GM18498 (cell line): ENCODE data around the gene ZFAND6.
"Not testable (repeated sequence)": the region's sequence is repeated elsewhere in the genome, so short reads cannot be mapped to it uniquely, and the experiment has no call there.

Experiments
- ATAC-seq: cut with Tn5 transposase; IDR thresholded peaks from one replicate; pipeline ENCODE4 v1.9.1; 2021; ENCODE audit warnings: mild to moderate bottlenecking, moderate library complexity; ENCODE audit not compliant: unreplicated experiment

The ZFAND6 gene

DNA sequence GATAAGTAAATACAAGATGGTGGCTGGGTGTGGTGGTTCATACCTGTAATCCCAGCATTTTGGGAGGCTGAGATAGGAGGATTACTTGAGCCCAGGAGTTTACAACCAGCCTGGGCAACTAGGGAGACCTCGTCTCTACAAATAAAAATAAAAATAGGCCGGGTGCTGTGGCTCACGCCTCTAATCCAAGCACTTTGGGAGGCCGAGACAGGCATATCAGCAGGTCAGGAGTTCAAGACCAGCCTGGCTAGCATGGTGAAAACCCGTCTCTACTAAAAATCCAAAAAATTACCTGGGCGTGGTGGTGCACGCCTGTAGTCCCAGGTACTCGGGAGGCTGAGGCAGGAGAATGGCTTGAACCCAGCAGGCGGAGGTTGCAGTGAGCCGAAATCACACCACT lies 14.3 kb upstream of the ZFAND6 start:
- ATAC-seq = not testable (repeated sequence)

DNA sequence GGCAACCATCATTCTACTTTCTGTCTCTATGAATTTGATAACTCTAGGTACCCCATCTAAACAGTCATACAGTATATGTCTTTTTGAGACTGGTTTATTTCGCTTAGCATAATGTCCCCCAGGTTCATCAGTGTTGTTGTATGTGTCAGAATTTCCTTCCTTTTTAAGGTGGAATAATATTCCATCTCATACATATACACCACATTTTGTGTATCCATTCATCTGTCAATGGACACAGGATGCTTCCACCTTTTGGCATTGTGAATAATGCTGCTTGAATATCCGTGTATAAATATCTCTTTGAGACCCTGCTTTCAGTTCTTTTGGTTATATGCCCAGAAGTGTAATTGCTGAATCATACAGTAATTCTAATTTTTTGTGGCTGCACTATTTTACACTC lies 10.4 kb upstream of the ZFAND6 start:
- no peak for ATAC-seq

- ATAC-seq = no peak
Measured at GRCh38 chr15:80052597-80053304, 6.7 kb upstream of the ZFAND6 start.

- ATAC-seq = no peak
Measured at GRCh38 chr15:80055933-80056332, 3.5 kb upstream of the ZFAND6 start.

- no peak for ATAC-seq
Measured at GRCh38 chr15:80058044-80058443, 1.4 kb upstream of the ZFAND6 start.

GRCh38 chr15:80059786-80060355 lies 395 bp downstream of the ZFAND6 start:
- ATAC-seq = peak; percentile 58

DNA sequence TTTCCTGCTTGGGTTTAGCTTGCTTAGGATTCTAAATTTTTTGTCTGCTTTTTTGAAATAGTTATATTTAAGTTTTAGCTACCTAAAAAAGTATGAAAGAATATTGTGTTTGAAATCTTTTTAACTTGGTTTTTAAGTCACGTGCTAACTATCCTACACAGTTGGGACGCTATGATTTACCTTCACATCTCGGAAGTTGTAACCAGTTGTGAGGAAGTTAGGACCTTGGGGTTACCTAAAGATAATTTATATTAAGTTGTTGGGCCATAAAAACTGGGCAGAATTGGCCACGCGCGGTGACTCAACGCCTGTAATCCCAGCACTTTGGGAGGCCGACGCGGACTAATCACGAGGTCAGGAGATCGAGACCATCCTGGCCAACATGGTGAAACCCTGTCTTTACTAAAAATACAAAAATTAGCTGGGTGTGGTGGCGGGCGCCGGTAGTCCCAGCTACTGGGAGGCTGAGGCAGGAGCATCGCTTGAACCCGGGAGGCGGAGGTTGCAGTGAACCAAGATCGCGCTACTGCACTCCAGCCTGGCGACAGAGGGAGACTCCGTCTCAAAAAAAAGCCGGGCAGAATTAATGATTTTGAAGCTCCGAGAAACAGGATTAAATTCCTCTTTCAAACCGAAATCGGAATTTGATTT lies 1.0 kb downstream of the ZFAND6 start:
- no peak for ATAC-seq

DNA sequence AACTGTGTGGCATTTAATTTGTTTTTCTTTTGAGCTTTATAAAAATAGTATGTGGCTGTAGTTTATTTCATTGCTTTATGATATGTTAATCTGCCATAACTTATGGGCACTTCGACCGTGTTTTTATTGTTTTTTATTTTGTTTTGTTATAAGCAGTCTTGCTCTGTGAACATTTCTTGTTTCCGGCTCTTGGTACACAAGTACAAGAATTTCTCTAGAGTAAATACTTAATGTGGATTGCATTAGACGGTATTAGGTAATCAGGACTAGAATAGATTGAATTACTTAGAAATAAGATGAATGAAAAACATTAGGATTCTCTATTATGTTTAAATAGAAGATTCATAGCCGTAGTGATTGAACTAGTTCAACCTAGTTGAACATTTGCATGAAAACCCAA lies 2.1 kb downstream of the ZFAND6 start:
- no peak for ATAC-seq

- no peak for ATAC-seq
Measured at GRCh38 chr15:80066912-80067311, 7.4 kb downstream of the ZFAND6 start.

GRCh38 chr15:80068578-80068977 lies 9.1 kb downstream of the ZFAND6 start:
- no peak for ATAC-seq

GRCh38 chr15:80070840-80071239 lies 11.4 kb downstream of the ZFAND6 start:
- no peak for ATAC-seq

DNA sequence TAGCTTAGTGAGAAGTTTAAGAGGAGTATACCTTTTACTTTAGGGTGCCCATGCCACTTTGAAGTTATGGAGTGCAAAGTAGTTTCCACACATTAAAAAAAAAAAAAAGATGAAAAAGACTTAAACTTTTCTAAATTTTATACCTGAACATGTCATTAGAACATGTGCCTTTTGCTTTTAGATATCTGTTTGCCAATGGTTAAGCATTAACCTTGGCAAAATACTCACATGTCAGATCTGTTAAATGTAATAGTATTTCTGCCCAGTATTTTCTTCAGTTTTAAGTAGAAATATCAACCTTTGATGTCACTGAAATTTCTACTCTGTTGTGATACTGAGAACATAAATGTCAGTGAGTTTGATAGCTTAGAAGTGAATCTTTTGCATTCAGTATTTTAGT lies 12.2 kb downstream of the ZFAND6 start:
- no peak for ATAC-seq

- ATAC-seq = peak; percentile 72
Measured at GRCh38 chr15:80072285-80072994, 13.0 kb downstream of the ZFAND6 start.

DNA sequence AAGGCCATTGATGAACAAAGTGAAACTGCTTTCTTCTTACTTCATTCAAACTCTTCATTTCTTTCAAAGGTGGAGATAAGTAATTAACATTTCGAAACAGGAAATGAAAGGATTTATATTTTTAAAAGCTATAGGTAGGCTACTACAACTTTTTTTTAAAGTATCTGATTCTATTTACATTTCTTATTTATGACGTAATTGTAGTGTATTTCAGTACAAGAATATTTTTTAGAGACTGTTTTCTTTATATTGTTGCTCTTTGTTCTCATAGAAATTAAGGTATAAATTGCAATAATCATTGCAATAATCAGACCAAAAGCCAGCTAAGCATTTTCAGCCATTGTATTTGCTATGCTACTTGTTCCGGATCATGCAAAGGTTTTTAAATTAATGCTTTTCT lies 13.7 kb downstream of the ZFAND6 start:
- no peak for ATAC-seq

DNA sequence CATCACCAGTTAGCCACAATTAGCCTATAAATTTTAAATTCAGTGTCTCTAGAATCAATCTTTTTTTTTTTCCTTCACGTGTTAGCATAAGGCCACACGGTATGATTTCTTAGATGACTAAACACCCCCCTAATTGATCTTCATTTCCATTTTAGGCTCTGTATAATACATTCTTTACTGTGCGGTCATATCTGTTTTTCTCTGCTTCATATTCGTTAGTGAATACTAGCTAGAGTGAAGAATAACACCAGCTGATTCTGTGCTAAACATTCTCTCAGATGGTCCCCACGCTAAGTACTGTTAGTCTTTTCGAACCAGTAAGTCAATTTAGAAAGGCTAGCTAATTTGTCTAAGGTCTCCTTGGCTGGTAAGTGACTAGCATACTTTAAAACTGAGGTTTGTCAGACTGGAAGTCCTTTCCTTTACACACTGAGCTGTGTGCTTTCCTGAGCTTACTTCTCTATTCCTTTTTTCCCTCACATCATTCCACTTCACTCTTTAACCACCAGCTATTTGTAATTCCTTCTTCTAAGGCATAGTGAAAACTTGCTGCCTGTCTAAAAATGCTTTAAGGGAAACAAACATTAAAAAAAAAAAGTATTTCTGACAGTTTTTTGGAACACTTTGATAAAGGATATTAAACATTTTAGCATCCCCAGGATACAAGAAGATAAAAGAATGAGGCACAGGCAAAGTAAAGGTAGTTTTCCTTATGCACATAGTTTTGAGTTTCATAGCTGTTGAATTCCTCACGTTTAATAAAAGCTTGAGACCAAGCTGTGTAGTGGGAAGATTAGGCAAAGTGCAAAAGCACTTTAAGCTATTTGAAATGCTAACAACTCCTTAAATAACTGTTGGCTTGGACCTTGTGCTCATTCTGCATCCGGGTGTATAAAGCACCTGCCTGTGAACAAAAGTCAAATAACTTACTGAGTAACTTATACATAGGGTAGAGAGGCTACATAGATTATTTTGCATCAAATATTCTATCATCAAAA lies 17.1 kb downstream of the ZFAND6 start:
- ATAC-seq = no peak

GRCh38 chr15:80081390-80081789 lies 21.9 kb downstream of the ZFAND6 start:
- ATAC-seq = no peak

GRCh38 chr15:80087104-80087503 lies 27.6 kb downstream of the ZFAND6 start:
- ATAC-seq = no peak

- no peak for ATAC-seq
Measured at GRCh38 chr15:80090041-80090440, 30.6 kb downstream of the ZFAND6 start.

GRCh38 chr15:80090879-80091503 lies 31.5 kb downstream of the ZFAND6 start:
- no peak for ATAC-seq

DNA sequence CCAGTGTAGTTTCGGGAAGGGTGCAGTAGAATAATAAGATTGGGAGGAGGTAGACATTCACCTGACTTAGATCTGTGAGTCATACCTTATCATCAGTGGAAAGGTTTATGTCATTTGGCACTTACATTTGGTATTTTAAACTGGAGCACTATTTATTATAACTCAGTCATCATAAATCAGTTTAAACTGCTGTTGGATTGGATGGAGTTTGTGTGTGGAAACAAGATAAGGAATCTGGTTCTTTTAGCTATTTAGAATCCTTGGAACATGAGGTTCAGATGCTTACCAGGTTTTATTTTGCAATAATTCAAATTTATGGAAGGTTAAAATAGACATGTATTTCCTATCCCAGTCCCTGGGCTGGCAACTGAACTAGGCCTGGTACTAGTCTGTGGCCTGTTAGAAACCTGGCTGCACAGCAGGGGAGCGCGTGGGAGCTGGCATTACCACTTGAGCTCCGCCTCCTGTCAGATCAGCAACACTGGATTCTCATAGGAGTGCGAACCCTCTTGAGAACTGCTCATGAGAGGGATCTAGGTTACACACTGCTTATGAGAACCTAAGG lies 34.5 kb downstream of the ZFAND6 start:
- ATAC-seq = no peak
